Measurements from ENCODE around the gene PPAT. TPM values are rescaled to one million over a fixed set of nuclear protein-coding genes. Genes with fewer than 3 reads are reported as not detected.

PPAT gene
- total and polyA plus RNA-seq, 2 experiments from 2014 or later, result 63.0 to 96.8 TPM

DNA sequence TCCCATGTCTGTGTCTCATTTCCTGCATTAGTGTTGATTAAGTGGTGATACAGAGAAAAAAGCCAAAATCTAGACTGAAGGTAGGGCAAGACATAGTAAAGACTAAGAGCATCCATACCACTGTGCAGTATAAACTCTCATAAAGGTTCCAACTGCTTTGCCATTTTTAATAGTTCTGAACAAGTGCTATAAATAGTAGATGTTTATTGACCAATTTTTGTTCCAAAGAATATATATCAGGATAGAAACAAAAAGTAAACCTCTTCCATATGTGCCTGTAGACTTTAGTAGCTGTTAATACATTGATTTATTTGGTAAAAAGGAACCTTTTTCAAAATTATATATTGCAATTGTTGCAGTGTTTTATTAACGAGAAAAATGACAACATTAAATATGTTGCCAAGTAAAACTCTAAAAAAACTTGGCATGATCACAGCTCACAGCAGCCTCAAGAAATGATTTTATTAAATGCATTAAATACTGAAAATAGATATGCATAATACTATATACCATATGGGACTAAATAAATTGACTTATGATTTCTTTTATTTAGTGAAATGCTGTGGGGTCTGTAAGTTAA lies 25.8 kb downstream of the PPAT start:
- H3K4me3 ChIP-seq, result no peak overlapping the region; the same call in 1 of the 2 replicates
- no peaks in the 10 kb centered on the region for H3F3A ChIP-seq (replicated peaks; ENCODE audit: low read depth)
- no peak overlapping the region; the same call in 1 of the 2 replicates for H3K27ac Mint-ChIP-seq
- peaks cover 48% of the 10 kb centered on the region for H3K4me1 Mint-ChIP-seq
- H3K27me3 Mint-ChIP-seq (ENCODE audit: insufficient read depth, low read depth, poor library complexity), result peaks cover 2% of the 10 kb centered on the region
- no peaks in the 10 kb centered on the region for H3K9me2 ChIP-seq (ENCODE audit: insufficient read depth)
- peak overlapping the region; percentile 24 for H3K4me2 ChIP-seq
- no peaks in the 10 kb centered on the region for H3K9me3 Mint-ChIP-seq
- ATAC-seq (no peak), DNase-seq (ENCODE audit: low spot score) (no peak)
- H2AFZ ChIP-seq, result no peak overlapping the region
- TF ChIP-seq, protein P1, sequence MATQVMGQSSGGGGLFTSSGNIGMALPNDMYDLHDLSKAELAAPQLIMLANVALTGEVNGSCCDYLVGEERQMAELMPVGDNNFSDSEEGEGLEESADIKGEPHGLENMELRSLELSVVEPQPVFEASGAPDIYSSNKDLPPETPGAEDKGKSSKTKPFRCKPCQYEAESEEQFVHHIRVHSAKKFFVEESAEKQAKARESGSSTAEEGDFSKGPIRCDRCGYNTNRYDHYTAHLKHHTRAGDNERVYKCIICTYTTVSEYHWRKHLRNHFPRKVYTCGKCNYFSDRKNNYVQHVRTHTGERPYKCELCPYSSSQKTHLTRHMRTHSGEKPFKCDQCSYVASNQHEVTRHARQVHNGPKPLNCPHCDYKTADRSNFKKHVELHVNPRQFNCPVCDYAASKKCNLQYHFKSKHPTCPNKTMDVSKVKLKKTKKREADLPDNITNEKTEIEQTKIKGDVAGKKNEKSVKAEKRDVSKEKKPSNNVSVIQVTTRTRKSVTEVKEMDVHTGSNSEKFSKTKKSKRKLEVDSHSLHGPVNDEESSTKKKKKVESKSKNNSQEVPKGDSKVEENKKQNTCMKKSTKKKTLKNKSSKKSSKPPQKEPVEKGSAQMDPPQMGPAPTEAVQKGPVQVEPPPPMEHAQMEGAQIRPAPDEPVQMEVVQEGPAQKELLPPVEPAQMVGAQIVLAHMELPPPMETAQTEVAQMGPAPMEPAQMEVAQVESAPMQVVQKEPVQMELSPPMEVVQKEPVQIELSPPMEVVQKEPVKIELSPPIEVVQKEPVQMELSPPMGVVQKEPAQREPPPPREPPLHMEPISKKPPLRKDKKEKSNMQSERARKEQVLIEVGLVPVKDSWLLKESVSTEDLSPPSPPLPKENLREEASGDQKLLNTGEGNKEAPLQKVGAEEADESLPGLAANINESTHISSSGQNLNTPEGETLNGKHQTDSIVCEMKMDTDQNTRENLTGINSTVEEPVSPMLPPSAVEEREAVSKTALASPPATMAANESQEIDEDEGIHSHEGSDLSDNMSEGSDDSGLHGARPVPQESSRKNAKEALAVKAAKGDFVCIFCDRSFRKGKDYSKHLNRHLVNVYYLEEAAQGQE (IDR thresholded peaks at IDR 0.05; ENCODE audit: unreplicated experiment), result no peak
- TF ChIP-seq STAT1 (IDR thresholded peaks at IDR 0.05; ENCODE audit: unreplicated experiment) (no peak), CREB1 (CRISPR knock-in tag; IDR thresholded peaks at IDR 0.05; ENCODE audit: low read depth) (no peak), EZH2phosphoT487 (IDR thresholded peaks at IDR 0.05; ENCODE audit: unreplicated experiment) (no peak), EZH2 (IDR thresholded peaks at IDR 0.05; ENCODE audit: low read depth, unreplicated experiment) (no peak), JUNB (IDR thresholded peaks at IDR 0.05; ENCODE audit: unreplicated experiment) (no peak)
- TF ChIP-seq, protein P2, sequence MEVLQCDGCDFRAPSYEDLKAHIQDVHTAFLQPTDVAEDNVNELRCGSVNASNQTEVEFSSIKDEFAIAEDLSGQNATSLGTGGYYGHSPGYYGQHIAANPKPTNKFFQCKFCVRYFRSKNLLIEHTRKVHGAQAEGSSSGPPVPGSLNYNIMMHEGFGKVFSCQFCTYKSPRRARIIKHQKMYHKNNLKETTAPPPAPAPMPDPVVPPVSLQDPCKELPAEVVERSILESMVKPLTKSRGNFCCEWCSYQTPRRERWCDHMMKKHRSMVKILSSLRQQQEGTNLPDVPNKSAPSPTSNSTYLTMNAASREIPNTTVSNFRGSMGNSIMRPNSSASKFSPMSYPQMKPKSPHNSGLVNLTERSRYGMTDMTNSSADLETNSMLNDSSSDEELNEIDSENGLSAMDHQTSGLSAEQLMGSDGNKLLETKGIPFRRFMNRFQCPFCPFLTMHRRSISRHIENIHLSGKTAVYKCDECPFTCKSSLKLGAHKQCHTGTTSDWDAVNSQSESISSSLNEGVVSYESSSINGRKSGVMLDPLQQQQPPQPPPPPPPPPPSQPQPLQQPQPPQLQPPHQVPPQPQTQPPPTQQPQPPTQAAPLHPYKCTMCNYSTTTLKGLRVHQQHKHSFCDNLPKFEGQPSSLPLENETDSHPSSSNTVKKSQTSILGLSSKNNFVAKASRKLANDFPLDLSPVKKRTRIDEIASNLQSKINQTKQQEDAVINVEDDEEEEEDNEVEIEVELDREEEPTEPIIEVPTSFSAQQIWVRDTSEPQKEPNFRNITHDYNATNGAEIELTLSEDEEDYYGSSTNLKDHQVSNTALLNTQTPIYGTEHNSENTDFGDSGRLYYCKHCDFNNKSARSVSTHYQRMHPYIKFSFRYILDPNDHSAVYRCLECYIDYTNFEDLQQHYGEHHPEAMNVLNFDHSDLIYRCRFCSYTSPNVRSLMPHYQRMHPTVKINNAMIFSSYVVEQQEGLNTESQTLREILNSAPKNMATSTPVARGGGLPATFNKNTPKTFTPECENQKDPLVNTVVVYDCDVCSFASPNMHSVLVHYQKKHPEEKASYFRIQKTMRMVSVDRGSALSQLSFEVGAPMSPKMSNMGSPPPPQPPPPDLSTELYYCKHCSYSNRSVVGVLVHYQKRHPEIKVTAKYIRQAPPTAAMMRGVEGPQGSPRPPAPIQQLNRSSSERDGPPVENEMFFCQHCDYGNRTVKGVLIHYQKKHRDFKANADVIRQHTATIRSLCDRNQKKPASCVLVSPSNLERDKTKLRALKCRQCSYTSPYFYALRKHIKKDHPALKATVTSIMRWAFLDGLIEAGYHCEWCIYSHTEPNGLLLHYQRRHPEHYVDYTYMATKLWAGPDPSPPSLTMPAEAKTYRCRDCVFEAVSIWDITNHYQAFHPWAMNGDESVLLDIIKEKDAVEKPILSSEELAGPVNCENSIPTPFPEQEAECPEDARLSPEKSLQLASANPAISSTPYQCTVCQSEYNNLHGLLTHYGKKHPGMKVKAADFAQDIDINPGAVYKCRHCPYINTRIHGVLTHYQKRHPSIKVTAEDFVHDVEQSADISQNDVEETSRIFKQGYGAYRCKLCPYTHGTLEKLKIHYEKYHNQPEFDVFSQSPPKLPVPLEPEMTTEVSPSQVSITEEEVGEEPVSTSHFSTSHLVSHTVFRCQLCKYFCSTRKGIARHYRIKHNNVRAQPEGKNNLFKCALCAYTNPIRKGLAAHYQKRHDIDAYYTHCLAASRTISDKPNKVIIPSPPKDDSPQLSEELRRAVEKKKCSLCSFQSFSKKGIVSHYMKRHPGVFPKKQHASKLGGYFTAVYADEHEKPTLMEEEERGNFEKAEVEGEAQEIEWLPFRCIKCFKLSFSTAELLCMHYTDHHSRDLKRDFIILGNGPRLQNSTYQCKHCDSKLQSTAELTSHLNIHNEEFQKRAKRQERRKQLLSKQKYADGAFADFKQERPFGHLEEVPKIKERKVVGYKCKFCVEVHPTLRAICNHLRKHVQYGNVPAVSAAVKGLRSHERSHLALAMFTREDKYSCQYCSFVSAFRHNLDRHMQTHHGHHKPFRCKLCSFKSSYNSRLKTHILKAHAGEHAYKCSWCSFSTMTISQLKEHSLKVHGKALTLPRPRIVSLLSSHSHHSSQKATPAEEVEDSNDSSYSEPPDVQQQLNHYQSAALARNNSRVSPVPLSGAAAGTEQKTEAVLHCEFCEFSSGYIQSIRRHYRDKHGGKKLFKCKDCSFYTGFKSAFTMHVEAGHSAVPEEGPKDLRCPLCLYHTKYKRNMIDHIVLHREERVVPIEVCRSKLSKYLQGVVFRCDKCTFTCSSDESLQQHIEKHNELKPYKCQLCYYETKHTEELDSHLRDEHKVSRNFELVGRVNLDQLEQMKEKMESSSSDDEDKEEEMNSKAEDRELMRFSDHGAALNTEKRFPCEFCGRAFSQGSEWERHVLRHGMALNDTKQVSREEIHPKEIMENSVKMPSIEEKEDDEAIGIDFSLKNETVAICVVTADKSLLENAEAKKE (CRISPR knock-in tag; IDR thresholded peaks at IDR 0.05), result no peak
- TF ChIP-seq, protein P3, sequence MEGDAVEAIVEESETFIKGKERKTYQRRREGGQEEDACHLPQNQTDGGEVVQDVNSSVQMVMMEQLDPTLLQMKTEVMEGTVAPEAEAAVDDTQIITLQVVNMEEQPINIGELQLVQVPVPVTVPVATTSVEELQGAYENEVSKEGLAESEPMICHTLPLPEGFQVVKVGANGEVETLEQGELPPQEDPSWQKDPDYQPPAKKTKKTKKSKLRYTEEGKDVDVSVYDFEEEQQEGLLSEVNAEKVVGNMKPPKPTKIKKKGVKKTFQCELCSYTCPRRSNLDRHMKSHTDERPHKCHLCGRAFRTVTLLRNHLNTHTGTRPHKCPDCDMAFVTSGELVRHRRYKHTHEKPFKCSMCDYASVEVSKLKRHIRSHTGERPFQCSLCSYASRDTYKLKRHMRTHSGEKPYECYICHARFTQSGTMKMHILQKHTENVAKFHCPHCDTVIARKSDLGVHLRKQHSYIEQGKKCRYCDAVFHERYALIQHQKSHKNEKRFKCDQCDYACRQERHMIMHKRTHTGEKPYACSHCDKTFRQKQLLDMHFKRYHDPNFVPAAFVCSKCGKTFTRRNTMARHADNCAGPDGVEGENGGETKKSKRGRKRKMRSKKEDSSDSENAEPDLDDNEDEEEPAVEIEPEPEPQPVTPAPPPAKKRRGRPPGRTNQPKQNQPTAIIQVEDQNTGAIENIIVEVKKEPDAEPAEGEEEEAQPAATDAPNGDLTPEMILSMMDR (conservative IDR thresholded peaks at IDR 0.05; ENCODE audit: low read depth in 2 of 2), result no peak
- peaks cover 16% of the 10 kb centered on the region; the same call in 1 of the 2 replicates for H3K36me3 ChIP-seq (ENCODE audit: insufficient read depth)
- peaks cover 31% of the 10 kb centered on the region for H3K4me1 ChIP-seq (ENCODE audit: insufficient read depth)
- peaks cover 15% of the 10 kb centered on the region; the same call in 1 of the 2 replicates for H4K20me1 ChIP-seq (replicated peaks; ENCODE audit: insufficient read depth)
- no peaks in the 10 kb centered on the region for H3K27me3 ChIP-seq (ENCODE audit: insufficient read depth)
- H3K36me3 Mint-ChIP-seq (ENCODE audit: low read depth), result peaks cover 29% of the 10 kb centered on the region
- peak overlapping the region; percentile 37; the same call in 1 of the 2 replicates for H3K27ac ChIP-seq (ENCODE audit: low read depth)
- peaks cover 85% of the 10 kb centered on the region for H3K79me2 ChIP-seq (replicated peaks; ENCODE audit: insufficient read depth)
- no peak overlapping the region for H3K4me3 Mint-ChIP-seq

Data from GM23338 (cell line).